IPS-18a (cell line): ENCODE data around the gene DLG2.

Source experiments
- H3K27ac ChIP-seq: one replicate; pipeline ENCODE4 v1.5.1; 2013; ENCODE audit warnings: low read length
- H3K27me3 ChIP-seq: one replicate; pipeline ENCODE4 v1.6.1; 2013; ENCODE audit warnings: mild to moderate bottlenecking, low read length; ENCODE audit not compliant: control insufficient read depth, insufficient read depth
- H3K36me3 ChIP-seq: one replicate; pipeline ENCODE4 v1.6.1; 2013; ENCODE audit warnings: low read depth, low read length; ENCODE audit not compliant: control insufficient read depth
- H3K4me1 ChIP-seq: one replicate; pipeline ENCODE4 v1.6.1; 2013; ENCODE audit warnings: low read depth, low read length; ENCODE audit not compliant: control insufficient read depth
- H3K4me3 ChIP-seq: one replicate; pipeline ENCODE4 v1.5.1; 2013; ENCODE audit warnings: low read length
- H3K9ac ChIP-seq: one replicate; pipeline ENCODE4 v1.6.1; 2013; ENCODE audit warnings: mild to moderate bottlenecking, low read length, moderate library complexity
- H3K9me3 ChIP-seq: one replicate; pipeline ENCODE4 v1.6.1; 2013; ENCODE audit warnings: low read depth, low read length; ENCODE audit not compliant: control insufficient read depth

Gene DLG2

GRCh38 chr11:85483861-85484260, 143.3 kb downstream of the DLG2 start:
- Histone ChIP-seq H3K27ac (no peak overlapping the region), H3K27me3 (no peaks in the 10 kb centered on the region), H3K4me1 (no peaks in the 10 kb centered on the region), H3K4me3 (no peak overlapping the region), H3K9me3 (no peaks in the 10 kb centered on the region), H3K9ac (no peak overlapping the region), H3K36me3 (no peaks in the 10 kb centered on the region)

GRCh38 chr11:85481862-85482261, 145.3 kb downstream of the DLG2 start:
- H3K9me3 ChIP-seq, result no peaks in the 10 kb centered on the region

GRCh38 chr11:85475660-85476517, 151.3 kb downstream of the DLG2 start:
- Histone ChIP-seq H3K27me3 (no peaks in the 10 kb centered on the region), H3K4me3 (no peak overlapping the region), H3K27ac (no peak overlapping the region), H3K4me1 (peaks cover 14% of the 10 kb centered on the region), H3K9ac (no peak overlapping the region), H3K36me3 (no peaks in the 10 kb centered on the region), H3K9me3 (no peaks in the 10 kb centered on the region)

More at GRCh38 chr11:85481862-85482261, 145.3 kb downstream of the DLG2 start:
- Histone ChIP-seq H3K36me3 (no peaks in the 10 kb centered on the region), H3K27me3 (no peaks in the 10 kb centered on the region), H3K9ac (no peak overlapping the region), H3K4me3 (no peak overlapping the region), H3K27ac (no peak overlapping the region), H3K4me1 (no peaks in the 10 kb centered on the region)

DNA sequence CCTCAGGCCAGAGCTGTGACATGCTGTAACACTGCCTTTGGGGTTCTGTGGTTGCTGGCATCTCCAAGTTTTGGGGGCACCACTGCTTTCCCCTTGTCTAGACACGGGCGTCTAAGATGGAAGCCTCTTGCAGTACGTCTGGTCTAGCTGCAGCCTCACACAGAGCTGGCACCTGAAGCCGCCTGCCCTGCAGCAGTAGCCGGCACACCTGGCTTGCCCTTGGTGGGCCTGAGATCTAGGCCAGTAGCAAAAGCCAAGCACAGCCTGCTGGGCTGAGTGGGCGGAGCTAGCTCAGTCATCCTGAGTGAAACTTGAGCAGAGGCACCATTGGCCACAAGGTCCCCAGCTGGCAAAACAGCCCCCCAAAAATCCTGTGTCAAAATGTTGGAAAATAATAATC, 154.2 kb downstream of the DLG2 start:
- H3K27ac ChIP-seq, result no peak overlapping the region
- H3K9me3 ChIP-seq, result no peaks in the 10 kb centered on the region
- no peaks in the 10 kb centered on the region for H3K36me3 ChIP-seq
- no peak overlapping the region for H3K9ac ChIP-seq
- H3K4me1 ChIP-seq, result peaks cover 27% of the 10 kb centered on the region
- H3K4me3 ChIP-seq, result no peak overlapping the region
- no peaks in the 10 kb centered on the region for H3K27me3 ChIP-seq

- Histone ChIP-seq H3K4me1 (no peaks in the 10 kb centered on the region), H3K9ac (no peak overlapping the region), H3K27me3 (no peaks in the 10 kb centered on the region), H3K4me3 (no peak overlapping the region), H3K9me3 (no peaks in the 10 kb centered on the region), H3K27ac (no peak overlapping the region), H3K36me3 (no peaks in the 10 kb centered on the region)
Observed at GRCh38 chr11:85464283-85464682, 162.9 kb downstream of the DLG2 start.

GRCh38 chr11:85459304-85459703, 167.8 kb downstream of the DLG2 start:
- Histone ChIP-seq H3K36me3 (no peaks in the 10 kb centered on the region), H3K27ac (no peak overlapping the region), H3K9me3 (no peaks in the 10 kb centered on the region), H3K4me3 (no peak overlapping the region), H3K27me3 (no peaks in the 10 kb centered on the region), H3K4me1 (no peaks in the 10 kb centered on the region), H3K9ac (no peak overlapping the region)

DNA sequence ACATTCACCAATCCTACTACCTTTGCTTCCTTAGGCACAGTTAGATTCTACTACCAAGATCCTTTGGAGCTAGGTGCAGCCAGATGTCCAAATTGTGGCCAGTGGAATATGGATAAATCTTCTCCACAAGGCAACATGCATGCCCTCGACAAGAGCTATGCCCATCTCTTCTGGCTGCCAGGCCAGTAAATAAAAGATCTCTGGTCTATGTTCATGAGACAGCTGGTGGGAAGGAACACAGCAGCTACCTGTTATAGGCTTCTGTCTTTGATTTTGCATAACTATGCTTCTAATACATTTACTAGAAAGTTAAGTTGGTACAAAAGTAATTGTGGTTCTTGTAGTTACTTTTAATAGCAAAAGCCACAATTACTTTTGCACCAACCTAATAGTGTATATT, 182.7 kb downstream of the DLG2 start:
- no peaks in the 10 kb centered on the region for H3K36me3 ChIP-seq
- H3K27ac ChIP-seq, result no peak overlapping the region
- H3K9ac ChIP-seq, result no peak overlapping the region
- no peaks in the 10 kb centered on the region for H3K9me3 ChIP-seq
- H3K4me1 ChIP-seq, result no peaks in the 10 kb centered on the region
- H3K27me3 ChIP-seq, result no peaks in the 10 kb centered on the region
- H3K4me3 ChIP-seq, result no peak overlapping the region

DNA sequence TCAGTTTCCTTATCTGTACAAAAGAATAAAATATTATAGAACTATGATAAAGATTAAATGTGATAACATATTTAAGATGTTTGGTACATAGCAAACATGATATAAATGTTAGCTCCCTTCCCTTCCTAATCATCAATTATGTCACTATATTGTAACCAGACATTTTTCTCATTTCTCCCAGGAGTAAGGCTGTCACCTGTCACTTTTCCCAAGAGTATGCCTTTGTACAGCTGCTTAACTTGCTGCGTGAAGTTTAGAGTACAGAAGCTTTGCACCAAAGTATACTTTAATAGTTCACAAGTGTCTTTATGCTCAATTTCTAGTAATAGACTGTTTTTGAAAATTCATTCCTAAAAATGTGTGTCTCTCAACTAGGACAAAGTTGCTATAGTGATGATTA, 186.9 kb downstream of the DLG2 start:
- Histone ChIP-seq H3K36me3 (no peaks in the 10 kb centered on the region), H3K4me3 (no peak overlapping the region), H3K27me3 (no peaks in the 10 kb centered on the region), H3K4me1 (no peaks in the 10 kb centered on the region), H3K27ac (no peak overlapping the region), H3K9ac (no peak overlapping the region), H3K9me3 (peaks cover 3% of the 10 kb centered on the region)

DNA sequence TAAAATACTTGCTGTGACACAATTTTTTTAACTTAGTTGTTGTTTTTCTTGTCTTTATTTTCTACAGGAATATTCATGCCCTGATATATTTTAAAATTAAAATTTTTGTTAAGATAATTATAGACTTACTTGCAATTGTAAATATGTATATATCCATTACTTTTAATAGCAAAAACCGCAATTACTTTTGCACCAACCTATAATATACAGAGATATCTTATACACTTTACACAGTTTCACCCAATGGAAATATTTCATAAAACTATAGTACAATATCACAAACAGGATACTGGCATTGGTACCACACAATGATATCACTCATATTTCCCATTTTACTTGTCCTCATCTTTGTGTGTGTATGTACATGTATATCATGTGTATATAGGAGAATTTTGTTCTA, 188.8 kb downstream of the DLG2 start:
- H3K9ac ChIP-seq, result no peak overlapping the region
- H3K27me3 ChIP-seq, result no peaks in the 10 kb centered on the region
- no peak overlapping the region for H3K4me3 ChIP-seq
- no peaks in the 10 kb centered on the region for H3K4me1 ChIP-seq
- H3K36me3 ChIP-seq, result no peaks in the 10 kb centered on the region
- H3K27ac ChIP-seq, result no peak overlapping the region
- peaks cover 3% of the 10 kb centered on the region for H3K9me3 ChIP-seq

- Histone ChIP-seq H3K9ac (no peak overlapping the region), H3K4me3 (no peak overlapping the region), H3K9me3 (peaks cover 3% of the 10 kb centered on the region), H3K27me3 (no peaks in the 10 kb centered on the region), H3K4me1 (no peaks in the 10 kb centered on the region), H3K27ac (no peak overlapping the region), H3K36me3 (no peaks in the 10 kb centered on the region)
Observed at GRCh38 chr11:85431319-85431718, 195.8 kb downstream of the DLG2 start.

DNA sequence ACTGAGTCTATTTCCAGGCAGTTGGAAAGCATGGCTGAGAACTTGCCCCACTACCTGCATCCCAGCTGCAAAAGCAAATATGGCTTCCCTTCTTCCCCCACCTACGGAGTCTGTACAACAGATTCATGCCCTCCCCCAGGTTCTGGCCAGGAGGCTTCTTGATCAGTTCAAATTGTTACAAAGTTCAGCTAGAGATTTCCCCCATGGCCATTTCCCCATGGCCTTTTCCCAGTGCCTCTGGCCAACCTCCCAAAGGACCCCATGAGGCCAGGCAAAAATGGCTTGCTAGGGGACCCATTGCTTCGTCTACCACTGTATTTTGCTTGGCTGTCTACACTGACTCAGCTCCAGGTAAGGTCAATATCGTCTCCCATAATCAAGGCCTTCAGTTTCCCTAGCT, 203.3 kb downstream of the DLG2 start:
- Histone ChIP-seq H3K36me3 (no peaks in the 10 kb centered on the region), H3K9ac (no peak overlapping the region), H3K27me3 (no peaks in the 10 kb centered on the region), H3K4me1 (no peaks in the 10 kb centered on the region), H3K4me3 (no peak overlapping the region), H3K9me3 (no peaks in the 10 kb centered on the region), H3K27ac (no peak overlapping the region)

DNA sequence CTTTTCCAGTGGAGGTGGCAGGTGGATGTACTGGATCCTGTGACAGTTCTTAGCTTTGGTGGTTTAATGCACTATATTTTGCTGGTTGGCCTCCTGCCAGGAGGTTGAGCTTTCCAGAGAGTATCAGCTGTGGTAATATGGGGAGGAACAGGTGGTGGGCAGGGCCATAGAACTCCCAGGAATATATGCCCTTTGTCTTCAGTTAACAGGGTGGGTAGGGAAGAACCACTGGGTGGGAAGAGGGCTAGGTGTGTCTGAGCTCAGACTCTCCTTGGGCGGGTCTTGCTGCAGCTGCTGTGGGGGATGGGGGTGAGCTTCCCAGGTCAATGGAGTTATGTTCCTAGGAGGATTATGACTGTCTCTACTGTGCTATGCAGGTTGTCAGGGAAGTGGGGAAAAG, 203.8 kb downstream of the DLG2 start:
- H3K27me3 ChIP-seq, result no peaks in the 10 kb centered on the region
- no peaks in the 10 kb centered on the region for H3K4me1 ChIP-seq
- H3K27ac ChIP-seq, result no peak overlapping the region
- no peaks in the 10 kb centered on the region for H3K36me3 ChIP-seq
- H3K9ac ChIP-seq, result no peak overlapping the region
- no peak overlapping the region for H3K4me3 ChIP-seq
- H3K9me3 ChIP-seq, result no peaks in the 10 kb centered on the region
